HCEC 1CT (cell line): ENCODE data around the gene GRK6.

Experiments used
- DNase-seq: peaks from one replicate; pipeline ENCODE4 v3.0.0-alpha.2; 2017

GRK6 gene

DNA sequence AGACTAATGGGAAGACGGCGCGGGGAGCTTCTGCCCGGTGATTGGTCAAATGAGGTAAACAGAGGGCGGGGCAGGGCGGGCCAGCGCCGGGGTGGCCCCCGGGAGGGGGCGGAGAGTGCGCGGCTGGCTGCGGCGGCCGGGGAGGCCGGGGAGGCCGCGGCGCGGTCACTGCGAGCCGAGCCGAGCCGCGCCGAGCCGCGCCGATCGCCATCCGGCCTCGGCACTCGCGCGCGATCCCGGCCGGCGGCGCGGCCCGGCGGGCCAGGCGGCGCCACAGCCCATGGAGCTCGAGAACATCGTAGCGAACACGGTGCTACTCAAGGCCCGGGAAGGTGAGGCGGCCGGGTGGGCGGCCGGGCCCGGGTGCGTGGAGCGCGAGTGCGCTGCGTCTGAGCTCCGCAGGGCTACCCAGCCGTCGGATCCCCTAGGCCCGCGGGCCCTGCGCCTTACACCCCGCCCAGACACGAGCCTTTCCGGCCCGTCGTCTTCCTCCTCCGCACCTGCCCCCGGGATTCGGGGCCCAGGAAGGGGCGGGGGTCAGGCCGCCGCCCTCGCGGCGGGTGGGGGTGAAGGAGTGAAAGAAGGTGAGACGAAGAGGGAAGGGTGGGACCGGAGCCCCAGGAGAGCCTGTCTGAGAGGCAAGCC lies at the start of gene GRK6:
TSS of gene GRK6 (plus strand) at position 111 of the 645 bp plus-strand sequence. CDS start at position 281, 170 bp downstream.
- no peak for DNase-seq

DNA sequence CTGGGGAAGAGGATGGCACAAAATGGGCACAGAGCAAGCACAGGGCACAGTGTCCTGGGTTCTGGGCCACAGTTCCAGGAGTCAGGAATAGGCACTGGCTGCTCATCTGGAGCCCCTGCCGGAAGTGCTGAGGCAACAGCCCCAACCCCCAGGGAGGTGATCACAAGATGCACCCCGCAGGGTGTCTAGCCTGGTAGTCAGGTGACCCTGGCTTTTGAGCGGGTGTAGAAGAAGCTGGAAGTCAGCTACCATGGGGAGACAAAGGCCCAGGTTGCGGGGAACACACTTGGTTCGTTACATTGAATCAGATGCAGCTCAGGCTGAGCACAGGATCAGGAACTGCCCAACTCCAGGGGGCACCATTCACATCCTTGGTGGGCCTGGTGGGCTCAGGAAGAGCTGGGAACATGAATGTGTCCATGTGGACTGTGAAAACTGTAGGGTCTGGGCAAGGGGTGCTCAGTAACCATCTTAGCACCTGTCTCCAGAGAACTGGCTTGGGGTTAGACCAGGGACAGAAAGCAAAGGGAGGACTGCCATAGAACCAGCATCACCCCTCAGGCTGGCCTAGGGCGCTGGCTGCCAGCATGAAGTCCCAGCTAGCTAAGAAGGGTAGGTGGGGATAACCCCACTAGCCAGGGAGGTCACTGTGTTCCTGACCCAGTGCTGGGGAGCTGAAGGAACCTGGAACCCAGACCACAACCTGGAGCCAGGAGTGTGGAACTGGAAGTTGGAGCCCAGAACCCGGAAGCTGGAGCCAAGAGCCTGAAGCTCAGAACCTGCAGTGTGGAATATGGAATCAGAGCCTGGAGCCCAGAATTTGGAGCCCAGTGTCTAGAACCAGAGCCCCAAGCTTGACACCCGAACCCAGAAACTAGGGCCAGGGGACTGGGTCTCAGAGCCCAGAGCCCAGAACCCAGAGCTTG lies 48.4 kb upstream of the GRK6 start:
- no peak for DNase-seq

DNA sequence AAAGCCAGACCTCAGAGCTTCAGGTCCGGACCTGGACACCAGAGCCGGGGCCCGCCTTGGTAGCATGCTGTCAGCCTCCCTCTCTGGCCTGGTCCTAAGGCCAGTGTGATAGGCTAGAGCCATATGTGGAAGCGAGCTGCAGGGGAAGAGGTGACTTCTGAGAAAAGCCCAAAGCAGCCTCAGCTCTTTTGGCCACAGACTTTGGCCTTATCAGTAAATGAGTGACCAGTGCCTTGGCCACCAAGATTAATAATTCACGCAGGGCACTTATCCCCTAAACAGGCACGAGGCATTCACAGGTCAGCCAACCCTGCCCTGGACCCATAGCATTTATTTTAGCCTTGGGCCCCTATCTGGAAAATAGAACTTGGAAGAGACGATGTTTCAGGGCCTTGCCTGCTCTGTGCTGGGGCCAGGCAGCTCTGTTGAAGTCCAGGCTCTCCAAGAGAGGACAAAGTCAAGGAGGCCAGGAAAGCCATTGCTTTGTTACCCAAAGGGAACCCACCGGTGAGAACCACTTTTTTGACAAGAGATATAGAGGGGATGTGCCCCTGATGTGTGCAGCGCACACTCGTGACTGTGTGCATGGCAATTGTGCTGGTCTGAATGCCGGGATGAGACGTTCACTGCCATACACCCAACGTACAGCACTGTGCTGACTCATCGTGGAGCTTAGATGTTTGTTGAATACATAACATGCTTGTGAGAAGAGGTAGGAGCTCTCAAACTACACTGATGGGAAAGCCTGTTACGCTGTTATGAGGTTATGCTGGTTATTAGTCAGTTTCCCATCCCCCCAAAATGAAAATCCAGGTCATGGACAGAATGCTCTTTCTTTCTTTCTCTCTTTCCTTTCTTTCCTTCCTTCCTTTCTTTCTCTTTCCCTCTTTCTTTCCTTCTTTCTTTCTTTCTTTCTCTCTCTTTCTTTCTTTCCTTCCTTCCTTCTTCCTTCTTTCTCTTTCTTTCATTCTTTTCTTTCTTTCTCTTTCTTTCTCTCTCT lies 47.3 kb upstream of the GRK6 start:
- DNase-seq: peak; percentile 89

DNA sequence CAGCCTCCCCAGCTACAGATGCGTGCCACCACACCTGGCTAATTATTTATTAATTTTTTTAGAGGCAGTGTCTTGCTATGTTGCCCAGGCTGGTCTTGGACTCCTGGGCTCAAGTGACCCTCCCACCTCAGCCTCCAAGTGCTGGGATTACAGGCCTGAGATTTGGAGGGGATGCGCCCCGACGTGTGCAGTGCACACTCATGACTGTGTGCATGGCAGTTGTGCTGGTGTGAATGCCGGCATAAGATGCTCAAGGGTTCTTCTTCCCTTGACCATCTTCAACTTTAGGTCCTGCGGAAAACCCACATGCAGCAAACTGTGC lies 45.7 kb upstream of the GRK6 start:
- no peak for DNase-seq

DNA sequence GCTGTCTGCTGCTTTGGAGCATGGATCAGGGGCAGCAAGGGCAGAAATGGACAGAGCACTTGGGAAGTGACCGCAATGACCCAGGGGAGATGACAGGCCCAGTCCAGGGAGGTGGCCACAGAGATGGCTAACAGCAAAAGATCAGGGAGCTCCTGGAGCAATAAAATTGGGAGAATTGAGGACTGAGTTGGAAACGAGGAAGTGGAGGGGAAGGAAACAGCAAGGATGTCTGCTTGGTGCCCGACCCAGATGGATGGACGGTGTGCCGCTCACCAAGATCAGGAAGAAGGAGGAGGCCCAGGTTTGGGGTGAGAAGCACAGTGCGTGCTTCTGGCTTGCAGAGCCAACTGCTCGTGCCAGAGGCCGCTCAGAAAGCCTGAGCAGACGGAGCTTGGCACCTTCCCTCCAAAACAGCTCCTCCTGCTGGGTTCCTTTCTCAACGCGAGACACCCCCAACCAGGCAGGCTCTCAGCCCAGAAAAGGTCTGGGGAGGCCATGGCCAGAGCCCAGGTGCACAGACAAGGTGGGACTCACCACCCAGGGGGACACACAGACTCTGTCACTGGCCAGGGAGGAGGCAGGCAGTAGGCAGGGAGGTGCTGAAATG lies 44.0 kb upstream of the GRK6 start:
- DNase-seq: peak; percentile 12

DNA sequence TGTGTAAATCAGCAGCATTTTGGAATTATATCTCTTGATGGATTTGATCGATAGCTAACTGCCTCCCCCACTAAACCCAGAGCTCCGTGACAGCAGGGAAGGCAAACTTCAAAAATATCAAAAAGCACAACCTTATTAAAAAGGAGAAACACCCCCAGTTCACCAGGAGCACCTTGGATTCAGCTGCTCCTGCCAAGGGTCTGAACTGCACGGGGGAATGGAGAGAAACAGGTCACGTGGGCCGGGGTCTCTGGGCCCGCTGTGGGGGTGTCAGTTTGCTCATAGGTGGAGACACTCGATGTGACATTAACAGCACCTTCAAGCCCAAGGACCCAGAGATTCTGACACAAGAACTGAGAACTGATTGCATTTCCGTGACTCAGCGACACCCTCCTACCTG lies 43.3 kb upstream of the GRK6 start:
- no peak for DNase-seq

DNA sequence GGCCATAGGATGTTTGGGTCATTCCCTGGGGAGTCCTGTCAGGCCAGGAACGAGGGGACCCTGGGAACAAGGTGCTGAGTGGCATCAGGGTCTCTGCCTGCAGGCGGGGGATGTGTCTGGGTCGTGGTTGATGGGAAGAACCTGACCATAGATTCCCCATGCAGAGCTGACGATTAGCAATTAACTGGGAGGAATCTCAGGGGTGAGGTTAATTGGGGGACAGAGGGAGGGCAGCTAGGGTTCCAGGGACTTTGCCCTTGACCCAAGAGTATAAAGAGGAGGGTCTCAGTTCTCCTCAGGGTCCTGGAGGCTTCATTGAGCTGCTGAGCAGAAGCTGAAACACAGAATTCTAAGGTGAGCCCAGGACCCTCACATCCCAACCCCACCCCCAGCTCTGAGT lies 42.3 kb upstream of the GRK6 start, which contains the start of gene SLC34A1:
TSS of gene SLC34A1 (plus strand) at position 301 of the 400 bp plus-strand sequence. CDS start 1,308 bp downstream, outside the sequence.
- DNase-seq: no peak

DNA sequence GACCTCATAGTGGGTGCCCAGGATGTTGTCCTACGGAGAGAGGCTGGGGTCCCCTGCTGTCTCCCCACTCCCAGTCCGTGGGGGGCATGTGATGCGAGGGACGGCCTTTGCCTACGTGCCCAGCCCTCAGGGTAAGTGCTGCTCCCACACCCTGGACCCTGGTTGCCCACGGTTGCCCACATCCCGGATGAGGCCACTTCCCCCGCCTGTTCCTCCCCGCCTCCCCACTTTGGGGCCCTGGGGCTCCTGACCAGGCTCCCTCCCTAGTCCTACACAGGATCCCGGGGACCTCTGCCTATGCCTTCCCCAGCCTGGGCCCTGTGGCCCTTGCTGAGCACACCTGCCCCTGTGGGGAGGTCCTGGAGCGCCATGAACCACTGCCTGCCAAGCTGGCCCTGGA lies 40.8 kb upstream of the GRK6 start:
- no peak for DNase-seq

DNA sequence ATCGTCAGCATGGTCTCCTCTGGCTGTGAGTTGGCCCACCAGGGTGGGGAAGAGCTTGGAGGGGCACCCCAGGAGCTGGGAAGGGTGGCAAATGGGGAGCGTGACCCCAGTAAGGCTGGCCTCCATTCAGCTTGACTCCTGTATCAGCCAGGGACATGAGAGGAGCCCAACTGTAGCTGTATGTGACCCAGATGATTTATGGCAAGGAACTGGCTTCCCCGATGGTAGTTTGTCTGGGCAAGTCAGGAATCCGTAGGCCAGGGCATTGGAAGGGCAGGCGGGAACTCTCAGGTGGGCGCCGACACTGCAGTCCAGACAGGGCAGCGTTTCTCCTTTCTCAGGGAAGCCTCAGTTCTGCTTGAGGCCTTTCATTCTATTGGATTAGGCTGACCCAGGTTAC lies 39.9 kb upstream of the GRK6 start:
- no peak for DNase-seq

DNA sequence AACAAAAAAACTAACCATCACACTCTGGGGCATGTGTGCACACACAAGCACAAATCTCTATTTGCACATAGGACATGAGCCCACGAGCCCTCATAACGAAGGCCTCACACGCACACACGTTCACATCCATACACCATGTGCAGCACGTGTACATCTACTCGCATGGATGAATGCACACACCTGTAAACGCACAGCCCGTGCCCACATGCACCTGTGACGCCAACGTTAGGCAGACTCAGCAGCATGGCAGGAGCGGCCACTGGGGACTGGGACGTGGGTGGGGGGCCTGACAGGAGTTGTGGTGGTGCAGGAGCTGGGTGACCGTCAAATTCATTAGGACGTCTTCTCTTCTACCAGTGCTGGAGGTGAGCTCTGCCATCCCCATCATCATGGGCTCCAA lies 39.1 kb upstream of the GRK6 start:
- no peak for DNase-seq

DNA sequence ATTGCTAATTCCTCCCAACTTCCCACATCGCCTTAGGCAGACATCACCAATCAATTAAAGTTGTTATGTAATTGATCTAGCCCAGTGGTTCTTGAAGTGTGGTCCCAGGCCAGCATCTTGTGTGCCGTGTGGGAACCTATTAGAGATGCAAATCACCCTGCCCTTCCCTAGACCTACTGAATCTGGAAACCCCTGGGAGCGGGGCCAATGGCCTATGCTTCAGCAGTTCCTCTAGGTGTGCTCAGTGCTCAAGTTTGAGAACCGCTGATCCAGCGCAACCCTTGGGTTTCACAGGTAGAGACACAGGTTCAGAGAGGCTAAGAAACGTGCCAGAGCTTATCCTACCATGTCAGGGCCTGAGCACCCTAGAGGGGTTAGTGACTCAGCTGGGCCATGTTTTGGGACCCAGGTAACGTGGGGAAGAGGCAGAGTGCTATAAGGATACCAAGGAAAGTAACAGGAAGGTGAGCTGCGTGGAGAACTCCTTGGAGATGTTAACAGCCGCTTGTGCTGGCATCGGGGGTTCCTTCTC lies 37.9 kb upstream of the GRK6 start:
- DNase-seq: no peak

DNA sequence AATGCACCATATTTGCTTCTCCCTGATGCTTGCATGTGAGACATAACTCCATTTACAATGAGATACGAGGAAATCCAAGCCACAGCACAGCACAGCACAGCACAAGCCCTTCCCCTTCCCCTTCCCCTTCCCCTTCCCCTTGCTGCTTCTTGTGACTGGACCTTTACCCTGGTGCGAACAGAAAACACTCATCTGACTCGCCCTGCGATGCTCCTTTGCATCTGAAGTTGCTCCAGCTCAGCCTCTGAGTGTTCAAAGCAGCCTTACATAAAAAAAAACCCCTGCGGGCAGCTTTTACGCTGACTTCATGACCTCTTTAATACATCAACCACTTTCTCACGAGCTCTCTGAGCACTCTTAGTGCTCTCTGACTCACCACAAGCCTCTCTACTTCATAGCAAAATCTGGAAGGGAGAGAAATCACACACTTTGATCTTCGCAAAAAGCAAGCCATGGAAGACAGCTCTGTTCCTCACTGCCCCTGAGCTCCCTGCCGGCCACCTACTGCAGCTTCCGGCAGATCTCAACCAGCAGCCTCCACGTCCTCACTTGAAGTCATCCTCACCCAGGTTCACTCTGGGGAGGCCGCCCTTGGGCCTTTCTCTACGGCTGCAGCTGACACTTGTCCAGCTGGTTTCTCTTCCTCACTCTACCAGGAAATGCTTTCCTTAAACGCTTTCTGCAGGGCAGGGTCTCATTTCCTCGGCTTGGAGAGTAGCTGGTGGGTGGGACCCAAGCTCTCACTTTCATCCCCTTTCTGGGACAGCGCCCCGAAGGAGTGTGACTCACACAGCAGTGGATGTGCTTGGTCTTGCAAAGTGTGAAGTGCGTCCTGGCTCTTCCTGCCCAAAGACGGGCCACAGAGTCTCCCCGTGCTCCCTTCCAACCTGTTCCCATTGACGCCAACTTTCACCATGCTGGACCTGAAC lies 37.0 kb upstream of the GRK6 start:
- DNase-seq: peak; percentile 89

DNA sequence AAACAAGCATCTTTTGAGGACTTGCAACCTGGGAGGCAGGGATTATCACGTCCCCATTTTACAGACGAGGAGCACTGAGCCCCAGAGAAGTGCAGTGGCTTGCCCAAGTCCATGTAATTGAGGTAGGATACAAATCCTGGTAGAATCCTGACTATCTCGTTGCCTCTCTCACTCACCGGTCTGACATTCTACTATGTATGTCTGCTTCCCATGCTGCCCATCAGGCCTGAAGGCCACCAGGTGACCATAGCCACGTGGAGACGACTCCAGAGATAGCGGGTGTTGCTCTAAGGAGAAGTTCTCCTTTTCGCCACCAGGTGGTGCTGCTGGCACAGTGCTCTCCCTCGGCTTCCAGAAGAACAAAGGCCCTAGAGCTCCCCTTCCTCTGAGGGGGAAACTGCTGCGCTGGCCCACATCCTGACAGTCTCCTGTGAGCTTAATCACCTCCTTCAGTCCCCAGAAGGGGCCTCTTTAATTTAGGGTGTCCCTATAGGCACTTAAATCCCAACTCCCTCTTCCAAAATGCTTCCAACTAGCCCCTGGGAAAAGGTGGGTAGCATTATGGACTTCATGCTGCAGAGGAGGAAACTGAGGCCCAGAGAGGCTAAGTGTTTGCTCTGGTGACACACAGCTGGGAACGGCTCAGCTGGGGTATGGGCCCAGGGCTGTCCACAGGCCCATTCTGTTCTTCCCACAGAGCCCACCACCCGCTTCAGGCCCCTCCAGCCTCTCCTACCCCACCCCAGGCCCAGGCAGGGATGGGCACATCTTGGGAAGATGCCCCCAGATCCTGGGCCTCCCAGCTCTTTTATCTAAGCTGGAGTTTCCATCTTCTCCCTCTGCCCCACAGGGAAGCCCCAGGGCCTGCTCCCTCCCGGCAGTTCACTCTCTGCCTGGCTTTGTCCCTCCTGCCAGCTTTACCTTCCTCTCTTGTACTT lies 35.8 kb upstream of the GRK6 start:
- DNase-seq: peak; percentile 73

DNA sequence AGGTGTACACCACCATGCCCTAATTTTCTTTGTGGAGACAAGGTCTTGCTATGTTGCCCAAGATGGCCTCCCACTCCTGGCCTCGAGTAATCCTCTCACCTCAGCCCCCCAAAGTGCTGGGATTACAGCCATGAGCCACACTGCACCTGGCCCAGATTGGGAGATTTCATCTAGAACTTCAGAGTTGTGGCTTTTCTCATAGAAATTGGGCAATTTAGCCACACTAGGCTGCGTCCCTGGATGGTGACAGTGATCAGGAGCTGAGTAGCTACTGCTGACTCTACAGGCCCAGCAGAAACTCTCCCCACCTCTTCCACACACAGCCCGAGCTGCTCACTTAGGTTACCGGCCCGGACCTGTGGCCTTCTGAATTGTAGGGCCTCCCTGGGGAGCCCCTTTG lies 33.7 kb upstream of the GRK6 start:
- no peak for DNase-seq

DNA sequence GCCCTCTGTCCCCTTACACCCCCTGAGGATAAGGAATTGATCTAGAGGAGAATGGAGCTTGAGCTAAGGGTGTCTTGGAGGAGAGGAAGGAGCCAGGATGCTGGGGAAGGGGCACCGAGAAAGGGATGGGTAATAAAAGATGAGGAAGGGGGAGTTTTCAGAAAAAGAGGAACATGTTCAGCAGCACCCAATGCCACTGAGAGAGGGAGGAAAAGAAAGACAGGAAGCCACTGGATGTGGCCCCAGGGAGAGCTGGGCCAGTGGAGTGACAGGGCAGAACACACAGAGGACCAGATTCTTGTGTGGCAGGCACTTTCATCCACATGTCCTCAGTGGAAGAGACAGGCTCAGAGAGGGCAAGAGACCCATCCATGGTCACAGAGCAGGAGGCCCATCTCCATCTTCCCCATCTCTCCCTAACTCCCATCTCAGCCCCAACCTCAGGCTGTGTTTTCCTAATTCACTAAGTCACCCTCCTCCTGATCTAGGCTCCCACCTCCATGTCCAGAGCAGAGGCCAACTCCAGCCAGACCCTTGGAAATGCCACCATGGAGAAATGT lies 33.2 kb upstream of the GRK6 start:
- DNase-seq: no peak

DNA sequence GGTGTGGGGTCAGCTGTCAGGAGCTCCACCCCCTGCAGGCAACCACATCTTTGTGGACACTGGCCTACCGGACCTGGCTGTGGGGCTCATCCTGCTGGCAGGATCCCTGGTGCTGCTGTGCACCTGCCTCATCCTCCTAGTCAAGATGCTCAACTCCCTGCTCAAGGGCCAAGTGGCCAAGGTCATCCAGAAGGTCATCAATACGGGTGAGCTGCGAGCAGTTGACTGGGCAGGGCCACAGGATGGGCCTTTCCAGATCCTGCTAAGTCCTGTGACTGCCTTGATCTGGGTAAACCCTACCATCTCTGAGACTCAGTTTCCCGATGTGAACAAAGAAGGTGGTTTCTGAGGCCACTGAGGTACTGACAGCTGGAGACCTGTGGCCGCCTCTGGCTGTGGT lies 32.5 kb upstream of the GRK6 start:
- DNase-seq: no peak

DNA sequence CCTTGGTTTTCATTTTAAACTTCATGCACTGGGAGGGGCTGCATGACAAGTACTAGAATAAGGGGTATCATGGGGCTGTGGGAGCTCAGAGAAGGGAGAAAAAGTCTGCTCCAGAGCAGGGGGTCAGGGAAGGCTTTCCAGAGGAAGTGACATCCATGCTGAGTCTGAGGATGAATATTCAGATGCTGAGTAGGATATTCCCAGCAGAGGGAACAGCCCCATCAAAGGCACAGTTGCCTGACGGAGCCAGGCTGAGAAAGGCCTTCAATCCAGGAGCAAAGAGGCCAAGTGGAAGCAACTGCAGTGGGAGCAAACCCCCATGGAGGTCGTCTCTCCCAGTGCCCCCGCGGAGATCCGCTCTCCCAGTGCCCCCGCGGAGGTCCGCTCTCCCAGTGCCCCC lies 30.4 kb upstream of the GRK6 start:
- no peak for DNase-seq

DNA sequence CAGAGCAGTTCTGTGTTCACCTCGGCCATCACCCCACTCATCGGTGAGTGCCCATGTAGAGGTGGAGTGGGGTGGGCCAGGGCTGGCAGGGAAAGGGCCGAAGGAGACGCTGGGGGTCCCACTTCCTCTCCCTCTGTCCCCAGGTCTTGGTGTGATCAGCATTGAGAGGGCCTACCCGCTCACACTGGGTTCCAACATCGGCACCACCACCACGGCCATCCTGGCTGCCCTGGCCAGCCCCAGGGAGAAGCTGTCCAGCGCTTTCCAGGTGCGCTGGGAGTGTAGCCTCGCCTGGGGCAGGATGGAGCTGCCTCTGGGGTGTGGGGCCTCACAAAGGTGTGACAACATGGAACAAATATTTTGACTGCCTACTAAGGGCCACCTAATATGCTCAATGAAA lies 29.7 kb upstream of the GRK6 start:
- no peak for DNase-seq

DNA sequence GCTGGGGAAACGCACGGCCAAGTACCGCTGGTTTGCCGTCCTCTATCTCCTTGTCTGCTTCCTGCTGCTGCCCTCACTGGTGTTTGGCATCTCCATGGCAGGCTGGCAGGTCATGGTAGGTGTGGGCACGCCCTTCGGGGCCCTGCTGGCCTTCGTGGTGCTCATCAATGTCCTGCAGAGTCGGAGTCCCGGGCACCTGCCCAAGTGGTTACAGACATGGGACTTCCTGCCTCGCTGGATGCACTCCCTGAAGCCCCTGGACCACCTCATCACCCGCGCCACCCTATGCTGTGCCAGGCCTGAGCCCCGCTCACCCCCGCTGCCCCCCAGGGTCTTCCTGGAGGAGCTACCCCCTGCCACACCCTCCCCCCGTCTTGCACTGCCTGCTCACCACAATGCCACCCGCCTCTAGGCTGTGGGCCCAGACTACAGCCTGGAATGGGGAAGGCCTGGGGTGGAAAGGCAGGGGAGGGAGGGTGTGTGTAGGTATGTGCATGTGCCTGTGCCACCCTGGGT lies 28.5 kb upstream of the GRK6 start:
- no peak for DNase-seq
